ENCODE measurements around the gene PTPRM.

The PTPRM gene

DNA sequence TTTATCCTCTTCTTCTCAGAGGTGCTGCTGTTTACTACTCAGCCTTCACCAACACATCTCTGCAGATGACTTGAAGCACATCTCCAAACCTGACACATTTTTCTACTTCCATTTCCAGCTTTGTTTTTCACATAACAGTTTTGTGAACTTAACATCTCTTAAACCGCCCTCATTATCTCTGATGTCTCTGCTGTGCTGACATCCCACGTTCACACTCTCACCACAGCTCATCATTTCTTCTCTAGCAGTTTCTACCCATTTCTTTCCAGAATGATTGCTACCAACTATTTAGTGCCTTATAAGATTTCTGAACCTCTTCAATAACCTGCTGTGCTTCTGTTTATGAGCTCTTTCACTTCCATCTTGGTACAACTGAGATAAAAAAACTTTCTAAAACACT is 238.0 kb downstream of the PTPRM start:
- FAIRE-seq: no peak
- no peak for DNase-seq (ENCODE audit: low spot score)

DNA sequence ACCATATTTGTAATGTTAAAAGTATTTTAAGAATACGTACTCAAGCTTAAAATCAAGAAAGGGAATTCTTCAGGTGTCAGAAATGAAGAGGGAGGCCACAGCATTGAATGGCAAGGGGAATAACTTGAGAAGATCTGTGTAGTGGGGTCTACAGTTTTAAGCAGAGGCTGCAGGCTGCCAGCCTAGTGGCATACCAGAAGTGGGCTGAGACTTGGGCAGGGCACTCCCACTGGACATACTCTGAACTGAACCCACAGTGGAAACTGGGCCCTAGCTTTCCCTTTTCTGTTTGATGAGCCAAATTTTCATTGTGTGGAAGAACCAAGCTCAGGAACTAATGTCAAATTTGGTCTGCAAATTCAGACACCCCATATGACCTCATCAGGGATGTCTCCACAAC is 238.8 kb downstream of the PTPRM start:
- DNase-seq (ENCODE audit: low spot score): no peak
- FAIRE-seq: no peak

DNA sequence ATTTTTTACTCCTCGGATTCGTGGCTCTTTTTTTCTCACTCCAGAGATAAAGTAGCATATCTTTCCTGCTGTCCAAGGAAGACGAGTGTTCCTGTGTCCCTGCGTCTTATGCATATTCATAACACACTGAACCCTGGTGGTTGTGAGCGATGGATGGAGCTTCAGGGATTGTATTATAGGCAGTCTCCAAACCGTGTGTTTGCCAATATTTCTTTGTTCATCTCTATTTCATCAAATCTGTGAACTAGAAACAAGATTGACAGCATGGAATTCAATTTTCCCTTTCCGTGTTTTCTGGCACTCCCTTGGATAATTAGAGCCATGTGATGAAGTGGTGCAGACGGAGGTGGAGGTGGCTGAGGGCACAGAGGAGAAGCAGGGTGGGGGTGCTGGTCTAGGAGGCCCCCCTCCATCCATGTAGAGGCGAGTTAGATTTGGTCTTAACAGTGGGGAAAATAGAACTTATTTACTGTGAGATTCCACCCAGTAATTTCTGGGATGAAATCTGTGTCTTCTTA is 240.9 kb downstream of the PTPRM start:
- no peak for DNase-seq (ENCODE audit: low spot score)
- FAIRE-seq: peak; percentile 42

DNA sequence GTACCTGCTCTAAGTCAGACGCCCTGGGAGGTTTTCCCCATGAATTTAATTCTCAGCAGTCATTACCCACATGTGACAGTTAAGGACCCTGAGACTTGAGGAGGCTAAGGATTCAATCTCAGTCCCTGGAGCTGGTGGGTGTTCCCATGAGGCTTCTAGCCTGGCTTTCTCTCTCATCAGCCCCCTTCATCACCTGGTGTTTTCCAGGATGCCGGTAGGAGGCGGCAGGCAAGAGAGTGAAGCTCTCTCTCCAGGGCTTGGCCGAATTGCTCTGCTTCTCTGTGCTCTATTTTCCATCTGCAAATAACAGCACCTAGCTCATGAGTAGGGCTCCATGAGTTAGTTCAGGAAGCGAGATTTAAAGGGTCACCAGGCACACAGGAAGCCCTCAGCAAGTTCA is 241.9 kb downstream of the PTPRM start:
- DNase-seq (ENCODE audit: low spot score): no peak

DNA sequence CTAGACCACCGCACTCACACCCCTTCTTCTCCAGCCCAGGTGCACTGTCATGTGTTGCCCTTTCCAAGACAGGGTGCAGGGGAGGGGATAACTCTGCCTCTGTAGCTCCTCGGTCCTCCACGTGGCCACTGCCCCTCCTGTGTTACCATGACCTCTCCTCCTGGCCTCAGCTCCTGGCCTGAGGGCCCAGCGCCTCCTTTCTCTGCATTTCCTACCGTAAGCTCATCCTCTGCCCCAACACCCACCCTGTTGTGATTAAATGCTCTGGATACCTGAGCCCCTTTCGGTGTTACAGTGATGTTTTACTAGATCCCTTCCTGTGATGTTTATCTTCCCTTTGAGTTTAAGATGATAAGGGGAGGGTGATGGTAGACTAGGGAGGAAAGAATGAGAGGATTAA is 242.3 kb downstream of the PTPRM start:
- FAIRE-seq: no peak
- DNase-seq (ENCODE audit: low spot score): no peak

More for the DNA sequence above, 241.9 kb downstream of the PTPRM start:
- no peak for FAIRE-seq

DNA sequence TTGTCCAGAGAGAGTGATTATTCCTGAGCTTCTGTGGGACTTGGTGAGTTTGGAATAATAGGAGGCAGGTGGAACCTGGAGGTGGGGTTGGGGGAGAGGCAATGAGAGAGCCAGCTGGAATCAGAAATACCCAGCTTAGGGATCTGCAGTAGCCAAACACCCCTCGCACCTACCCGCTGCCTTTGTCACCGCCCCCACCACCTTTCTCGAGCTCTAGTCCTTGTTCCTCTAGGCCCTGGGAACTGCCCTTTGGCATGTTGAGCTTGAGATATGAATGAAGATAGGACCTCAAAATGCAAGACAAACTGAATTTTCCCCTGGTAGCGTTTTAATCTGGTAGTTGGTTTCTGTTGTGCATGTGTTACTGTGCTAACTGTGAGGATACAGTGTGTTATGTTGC is 242.9 kb downstream of the PTPRM start:
- FAIRE-seq (no peak), DNase-seq (ENCODE audit: low spot score) (no peak)

DNA sequence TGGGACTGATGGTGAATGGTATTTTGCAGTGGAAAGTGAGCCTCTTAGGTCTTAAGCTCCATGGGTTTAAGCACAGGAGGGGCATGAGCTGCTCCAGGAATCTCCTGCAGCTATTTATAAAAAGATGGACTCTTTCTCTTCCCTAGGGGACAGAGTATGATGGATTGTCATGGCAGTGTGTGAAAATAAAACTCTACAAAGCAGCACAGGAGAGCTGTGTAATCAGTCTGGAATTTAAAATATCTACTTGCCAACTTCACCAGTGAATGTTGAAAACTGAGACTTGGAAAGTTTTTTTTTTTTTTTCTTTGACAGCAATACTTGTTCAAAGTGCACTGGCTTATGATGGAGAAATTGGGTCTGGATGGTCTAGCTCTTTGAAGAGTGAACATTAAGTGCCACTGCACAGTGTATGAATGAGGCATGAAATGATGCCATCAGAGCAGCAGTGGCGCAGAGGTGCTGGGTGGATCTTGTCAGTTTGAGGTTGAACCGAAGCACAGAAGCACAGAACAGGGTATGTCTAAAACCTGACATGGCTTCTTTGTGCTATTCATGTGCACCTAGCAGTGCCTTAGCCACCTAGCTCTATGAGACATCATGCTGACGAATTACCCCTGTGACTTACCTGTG is 245.4 kb downstream of the PTPRM start:
- peak; percentile 86 for DNase-seq (ENCODE audit: low spot score)

DNA sequence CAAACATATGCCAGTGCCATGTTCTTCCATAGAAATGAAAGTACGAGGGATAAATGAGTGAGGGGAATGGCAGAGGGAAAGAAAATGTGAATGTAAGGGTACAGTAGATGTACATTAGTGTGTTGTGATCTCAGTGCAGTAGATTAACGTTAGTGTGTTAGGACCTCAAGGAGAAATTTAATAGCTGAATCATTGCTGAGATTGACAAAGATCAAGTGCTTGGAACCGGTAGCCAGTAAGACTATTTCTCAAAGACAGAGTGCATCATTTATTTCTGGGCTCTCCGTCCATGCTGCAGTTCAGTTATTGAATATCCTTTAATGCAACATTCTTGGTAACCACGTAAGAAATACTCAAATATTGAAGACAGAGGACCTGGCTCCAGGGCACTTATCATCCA is 246.0 kb downstream of the PTPRM start:
- DNase-seq (ENCODE audit: low spot score) (no peak), FAIRE-seq (peak; percentile 97)

More for the DNA sequence above, 245.4 kb downstream of the PTPRM start:
- no peak for FAIRE-seq

DNA sequence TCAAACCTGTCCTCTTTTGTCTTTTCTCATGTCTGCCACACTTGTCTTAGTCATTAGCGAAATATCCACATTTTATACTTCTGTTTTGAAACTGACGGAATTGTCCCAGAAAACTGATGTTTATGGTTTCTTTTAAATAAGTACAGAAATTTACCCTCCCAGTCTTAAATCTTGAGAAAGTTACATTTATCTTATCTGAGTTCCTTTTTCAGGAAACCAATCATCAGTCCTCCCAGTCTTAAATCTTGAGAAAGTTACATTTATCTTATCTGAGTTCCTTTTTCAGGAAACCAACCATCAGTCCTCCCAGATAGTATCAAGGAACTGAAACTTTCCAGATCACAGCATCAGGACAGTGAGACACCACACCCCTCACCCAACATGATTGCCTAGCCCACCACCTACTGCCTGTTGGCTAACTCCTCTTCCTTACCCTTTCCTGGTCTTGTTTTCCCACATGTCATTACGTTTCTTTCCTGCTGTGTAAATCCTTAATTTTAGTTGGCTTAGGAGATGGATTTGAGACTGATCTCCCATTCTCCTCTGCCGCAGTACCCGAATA is 247.7 kb downstream of the PTPRM start:
- DNase-seq (ENCODE audit: low spot score) (no peak), FAIRE-seq (no peak)

DNA sequence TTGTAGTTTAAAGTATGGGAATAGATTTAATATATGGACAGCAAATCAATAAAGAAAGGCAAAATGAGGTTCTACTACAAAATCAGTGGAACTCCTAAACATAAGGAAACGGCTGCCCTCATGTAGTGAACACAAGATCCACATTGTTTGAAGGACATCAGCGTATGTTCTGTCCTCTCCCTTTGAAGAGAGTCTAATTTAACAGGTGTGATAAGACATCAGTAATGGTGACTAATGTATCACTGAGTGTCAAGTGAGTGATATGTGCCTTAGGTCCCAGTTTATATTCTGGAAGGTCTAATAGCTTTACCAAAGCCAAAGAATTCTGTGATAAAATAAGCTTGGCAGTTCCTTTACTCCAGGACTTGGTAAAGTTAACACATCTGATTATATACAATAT is 248.7 kb downstream of the PTPRM start:
- no peak for DNase-seq (ENCODE audit: low spot score)
- peak; percentile 48 for FAIRE-seq

DNA sequence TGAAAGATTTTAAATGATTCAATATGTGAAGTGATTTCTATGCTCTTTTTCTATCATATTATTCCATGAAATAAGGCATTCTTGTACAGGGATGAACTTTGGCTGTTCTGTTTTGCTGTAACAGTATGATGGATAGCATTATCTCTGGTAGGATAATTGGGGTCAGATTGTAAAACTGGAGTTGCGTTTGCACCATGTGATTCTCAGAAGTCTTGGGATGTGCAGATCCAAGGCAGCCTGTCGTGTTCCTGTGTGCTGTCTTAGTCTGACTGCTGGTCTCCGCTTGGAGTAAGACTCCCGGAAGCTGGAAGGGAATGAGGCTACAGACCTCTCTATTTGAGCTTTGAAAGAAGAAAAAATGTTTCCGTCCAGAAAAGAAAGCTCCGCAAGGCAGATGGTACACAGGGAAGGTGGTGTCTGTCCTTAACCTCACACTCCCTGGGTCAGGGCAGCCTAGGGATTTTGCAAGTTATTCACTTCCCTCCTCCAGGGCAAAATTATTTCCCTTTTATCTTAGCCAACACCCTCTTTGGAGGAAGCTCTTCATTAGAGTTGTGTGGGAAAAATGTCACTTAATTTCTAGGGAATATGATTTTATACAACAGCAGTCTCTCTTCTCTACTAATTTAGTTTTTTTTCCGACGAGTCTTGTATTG is 250.6 kb downstream of the PTPRM start:
- DNase-seq (ENCODE audit: low spot score) (no peak), FAIRE-seq (peak; percentile 27)

DNA sequence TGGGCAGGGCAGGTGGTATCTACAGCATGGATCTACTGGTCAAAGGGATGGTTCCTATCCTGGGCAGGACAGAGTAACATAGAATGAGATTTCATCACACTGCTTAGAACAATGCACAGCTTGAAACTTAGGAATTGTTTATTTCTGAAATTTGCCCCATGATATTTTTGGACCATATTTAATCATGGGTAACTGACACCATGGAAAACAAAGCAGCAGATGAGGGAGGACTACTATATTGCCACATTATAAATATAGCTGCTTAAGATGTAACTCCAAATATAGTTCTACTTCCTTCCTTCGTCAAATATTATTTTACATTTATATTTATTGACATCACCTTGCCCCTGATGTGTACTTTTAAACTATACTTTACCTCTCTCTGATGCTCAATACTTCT is 254.7 kb downstream of the PTPRM start:
- no peak for DNase-seq (ENCODE audit: low spot score)
- FAIRE-seq: no peak

DNA sequence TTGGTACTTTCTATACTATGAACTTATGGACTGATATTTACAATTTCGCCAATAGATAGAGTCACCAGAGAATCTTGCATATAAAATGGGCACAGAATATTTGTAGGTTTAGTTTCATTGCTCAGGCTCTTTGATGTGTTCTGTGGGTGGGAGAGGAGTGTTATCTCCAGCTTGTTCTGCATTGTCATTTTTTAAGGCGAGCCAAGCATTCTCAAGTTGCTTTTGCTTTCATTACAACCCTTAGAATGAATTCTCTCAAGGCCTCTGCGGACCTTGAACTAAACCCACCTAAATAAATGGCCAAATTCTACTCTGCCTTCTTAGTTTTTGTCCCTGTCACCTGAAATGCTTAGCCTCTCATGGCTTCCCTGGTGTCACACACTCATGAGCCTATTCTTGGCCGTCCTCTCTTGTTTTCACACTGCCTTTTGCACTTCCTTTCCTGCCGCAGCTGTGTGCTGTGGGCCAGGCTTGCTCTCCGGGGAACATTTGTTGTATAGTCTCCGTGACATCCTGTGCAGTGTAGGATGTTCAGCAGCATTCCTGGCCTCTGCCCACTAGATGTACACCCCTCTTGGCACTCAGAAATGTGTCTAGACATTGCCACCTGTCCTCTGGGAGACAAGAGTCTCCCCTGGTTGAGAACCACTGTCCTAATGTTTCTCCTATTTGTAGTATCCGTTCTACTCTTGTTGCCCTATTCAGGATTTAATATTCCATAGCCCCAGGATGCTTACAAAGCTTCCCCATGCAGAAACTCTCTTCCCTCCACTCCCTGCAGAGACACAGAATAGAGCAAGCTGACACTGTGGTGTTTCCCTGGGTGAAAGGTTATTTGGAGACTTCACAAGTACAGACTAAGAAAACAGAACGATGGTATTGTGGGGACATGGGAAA is 255.6 kb downstream of the PTPRM start:
- FAIRE-seq: peak; percentile 66
- no peak for DNase-seq (ENCODE audit: low spot score)

DNA sequence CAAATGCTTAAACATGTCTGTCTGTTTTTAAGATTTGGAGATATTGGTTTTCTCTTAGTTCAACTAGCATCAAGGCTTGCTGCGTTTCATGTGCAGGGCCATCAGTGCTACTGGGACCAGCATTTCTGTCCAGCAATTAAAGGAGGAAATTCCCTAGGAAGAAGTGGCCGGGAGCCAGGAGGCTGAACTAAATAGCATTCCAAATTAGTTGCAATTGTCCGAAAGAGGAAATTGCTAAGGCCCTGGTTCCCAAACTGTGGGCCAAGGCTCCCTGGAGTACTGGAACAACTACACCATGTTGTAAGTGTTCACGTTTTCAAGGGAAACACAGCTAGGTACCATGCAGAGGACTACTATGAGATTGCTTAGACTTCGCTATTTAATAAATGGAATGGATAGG is 257.9 kb downstream of the PTPRM start:
- FAIRE-seq (no peak), DNase-seq (ENCODE audit: low spot score) (no peak)

DNA sequence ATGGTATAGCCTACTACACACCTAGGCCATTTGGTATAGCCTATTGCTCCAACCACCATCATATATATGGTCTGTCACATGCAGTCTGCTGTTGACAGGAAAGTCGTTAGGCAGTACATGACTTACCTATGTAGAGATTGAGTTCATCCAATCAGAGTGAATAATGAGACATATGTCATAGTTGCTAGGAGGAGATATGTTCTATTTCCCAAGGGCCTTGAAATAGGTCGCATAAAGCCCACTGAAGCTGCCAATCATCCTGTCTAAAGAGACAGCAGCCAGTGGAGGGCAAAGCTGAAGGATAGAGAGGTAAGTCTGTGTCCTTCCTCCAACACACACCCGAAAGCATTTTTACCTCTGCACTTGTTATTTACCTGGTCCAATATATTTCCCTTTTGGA is 263.4 kb downstream of the PTPRM start:
- DNase-seq (ENCODE audit: low spot score) (no peak), FAIRE-seq (no peak)

DNA sequence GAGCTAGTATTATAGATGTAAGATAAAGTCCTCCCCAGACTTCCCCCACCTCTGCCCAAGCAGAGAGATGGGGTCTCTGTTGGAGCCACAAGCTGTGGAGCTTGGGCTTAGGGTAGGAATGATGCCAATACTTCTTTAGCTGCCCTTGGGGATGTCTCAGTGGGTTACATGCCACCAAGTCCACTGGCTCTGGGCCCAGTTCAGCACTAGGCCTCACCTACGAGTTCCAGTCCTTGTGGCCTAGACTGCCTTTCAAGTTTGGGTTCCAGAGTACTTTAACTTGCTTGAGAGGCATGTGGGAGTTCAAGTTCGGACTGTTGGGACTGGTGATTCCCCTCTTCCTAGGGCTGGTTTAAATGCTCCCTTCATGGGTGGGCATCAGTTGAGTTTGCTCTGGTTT is 272.4 kb downstream of the PTPRM start:
- DNase-seq (ENCODE audit: low spot score) (no peak), FAIRE-seq (peak; percentile 86)

DNA sequence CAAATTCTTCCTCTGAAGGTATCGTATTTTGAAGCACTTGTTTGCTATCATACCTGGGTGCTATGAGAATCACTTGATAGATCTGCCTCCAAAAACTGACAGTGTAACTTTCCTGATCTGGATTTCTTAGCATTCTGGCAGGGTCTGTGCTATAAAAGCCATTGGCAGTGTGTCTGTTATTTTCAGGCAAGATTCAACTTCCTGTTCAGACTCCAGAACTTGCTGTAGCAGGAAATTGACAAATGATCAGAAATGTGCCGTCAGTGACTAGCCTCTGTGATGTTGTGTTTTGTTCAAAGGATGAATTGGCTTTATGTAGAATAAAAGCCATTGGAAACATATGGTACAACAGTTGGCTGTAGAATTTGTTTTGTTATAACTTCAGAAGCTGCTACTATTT is 273.3 kb downstream of the PTPRM start:
- FAIRE-seq (peak; percentile 50), DNase-seq (ENCODE audit: low spot score) (no peak)

DNA sequence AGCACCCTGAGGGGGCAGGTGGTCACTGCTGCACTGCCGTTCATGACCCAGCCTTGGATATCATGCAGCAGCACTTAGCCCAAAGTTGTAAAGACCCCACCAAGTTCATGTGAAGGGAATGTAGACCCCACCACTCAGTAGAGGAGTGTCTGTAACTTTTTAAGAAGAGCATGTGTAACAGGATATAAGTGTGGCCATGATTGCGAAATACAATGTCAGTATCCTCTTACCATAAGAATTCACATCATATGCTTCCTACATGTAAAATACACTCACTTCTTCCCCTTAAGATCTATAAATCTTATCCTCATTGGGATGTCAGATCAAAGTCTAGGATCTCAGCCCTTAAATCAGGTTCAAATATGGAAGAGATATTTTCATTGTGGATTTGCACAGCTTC is 276.9 kb downstream of the PTPRM start:
- DNase-seq (ENCODE audit: low spot score) (no peak), FAIRE-seq (no peak)

DNA sequence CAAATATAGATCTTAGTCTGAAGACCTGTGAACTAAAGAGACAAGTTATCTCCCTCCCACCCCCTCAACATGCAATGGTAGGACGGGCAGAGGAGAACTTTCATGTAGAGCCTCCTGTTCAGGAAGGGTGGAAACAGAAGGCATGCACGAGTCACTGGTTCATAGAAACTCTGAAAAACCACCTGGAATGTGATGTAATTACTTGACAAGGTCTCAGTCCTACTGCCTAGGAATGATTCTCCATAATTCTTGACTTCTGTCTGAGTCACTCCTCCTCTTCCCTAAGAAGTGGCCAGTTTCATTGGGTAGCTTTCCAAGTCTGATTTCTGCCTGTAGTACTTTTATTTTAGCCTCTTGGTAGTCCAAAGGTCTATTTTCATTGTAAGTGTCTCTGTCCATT is 277.3 kb downstream of the PTPRM start:
- FAIRE-seq (no peak), DNase-seq (ENCODE audit: low spot score) (no peak)

DNA sequence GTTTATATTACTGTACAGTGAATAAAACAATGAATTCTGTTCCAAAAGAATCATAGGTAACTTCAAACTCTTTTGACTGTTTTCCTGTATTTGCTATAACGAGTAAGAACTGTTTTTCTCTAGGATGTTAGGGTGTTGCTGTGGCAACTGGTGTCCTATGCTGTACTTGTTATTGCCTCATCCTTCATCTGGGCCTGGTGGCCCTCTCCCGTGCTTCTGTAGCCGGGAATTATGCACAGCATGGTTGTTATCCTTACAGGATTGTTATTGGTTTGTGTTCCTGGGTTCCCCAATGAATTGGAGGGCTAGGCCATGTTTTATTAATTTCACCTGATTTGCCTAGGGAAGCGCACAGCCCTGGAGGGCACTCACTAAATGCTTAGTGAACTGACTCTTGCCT is 279.2 kb downstream of the PTPRM start:
- peak; percentile 62 for FAIRE-seq
- no peak for DNase-seq (ENCODE audit: low spot score)

DNA sequence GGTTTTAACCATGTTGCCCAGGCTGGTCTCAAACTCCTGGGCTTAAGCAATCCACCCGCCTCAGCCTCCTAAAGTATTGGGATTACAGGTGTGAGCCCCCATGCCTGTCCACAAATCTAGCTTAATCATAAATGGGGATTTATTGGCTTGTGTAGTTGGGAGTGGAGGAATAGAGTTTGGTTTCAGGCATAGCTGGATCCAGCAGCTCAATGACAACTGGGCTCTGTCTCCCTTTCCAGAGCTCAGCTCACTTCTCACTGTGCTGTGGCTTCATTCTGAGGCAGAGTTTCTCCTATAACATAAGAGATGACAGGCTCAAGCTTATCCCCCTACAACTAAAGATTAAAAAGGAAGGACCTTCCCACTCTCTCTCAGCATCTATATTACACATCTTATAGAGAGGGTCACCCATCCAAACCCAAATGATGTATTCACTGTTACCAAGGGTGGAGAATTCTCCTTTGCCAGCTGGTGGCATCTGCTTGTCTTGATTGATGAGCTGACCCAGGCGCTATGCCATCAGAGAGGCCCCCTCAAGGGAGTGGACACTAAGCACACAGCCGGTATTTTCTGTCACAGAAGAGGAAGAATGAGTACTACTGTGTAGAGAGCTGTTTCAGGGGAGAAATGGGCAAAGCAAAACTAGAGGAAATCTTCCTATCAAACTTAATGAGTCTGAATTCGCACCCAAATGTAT is 280.4 kb downstream of the PTPRM start:
- FAIRE-seq (peak; percentile 40), DNase-seq (ENCODE audit: low spot score) (no peak)
